GM19328 (cell line): Measurements from ENCODE around the gene NRAP.

Experiments used
- ATAC-seq: cut with Tn5 transposase; IDR thresholded peaks from one replicate; pipeline ENCODE4 v1.9.1; 2021; ENCODE audit warnings: mild to moderate bottlenecking, moderate library complexity; ENCODE audit not compliant: unreplicated experiment

The NRAP gene

DNA sequence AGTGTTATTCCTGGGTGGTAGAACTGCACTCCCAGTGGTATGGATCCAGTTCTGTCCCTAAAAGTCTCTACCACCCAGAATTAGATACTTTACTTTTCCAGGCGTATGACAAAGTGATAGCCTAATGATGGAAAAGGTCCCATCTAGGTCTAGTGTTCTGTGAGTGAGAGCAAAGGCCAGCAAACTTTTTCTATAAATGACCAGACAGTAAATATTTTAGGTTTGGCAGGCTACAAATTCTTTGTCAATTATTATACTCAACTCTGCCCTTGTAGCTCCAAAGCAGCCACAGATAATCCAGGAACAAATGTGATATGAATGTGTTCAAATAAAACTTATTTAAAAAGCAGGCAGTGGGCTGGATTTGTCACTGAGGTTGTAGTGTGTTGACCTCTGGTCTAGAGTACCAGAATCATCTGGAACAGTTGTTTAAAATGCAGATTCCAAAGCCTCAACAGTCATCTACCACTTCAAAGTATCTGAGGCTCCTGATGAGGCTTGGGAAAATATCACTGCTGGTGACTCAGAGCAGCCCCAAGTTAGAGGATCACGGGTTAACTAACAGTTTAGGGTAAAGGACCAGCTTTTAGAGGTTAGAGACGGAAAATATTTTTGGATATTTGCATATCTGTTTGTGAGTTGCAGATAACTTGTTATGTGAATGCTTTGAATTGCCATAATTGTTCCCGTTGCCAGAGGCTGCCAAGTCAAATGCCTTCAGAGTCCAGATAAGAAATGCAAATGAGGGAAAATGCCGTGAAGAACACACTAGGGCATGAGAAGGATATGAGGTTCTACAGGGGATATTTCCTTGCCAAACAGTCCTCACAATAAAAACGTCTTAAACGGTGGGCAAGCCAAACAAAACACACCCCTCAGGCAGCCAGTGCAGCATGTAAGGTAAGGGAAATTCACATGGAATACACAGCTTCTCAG lies 19.4 kb downstream of the NRAP start:
- ATAC-seq = no peak

DNA sequence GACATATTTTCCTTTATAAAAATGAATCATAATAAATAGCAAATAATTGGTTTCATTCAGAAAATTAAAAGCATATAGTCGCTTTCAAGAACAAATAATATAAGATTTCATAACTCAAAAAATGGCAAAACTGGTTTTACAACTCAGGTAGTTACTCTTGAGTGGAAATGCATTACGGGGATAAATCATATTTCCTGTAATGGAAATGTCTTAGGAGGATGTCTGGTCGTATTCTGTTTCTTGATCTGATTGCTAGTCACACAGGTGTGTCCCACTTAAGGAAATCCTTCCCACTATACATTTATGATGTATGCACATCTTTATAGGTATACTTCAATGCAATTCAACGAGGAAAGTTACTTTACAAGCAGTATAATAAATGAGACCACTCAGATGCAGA lies 20.7 kb downstream of the NRAP start:
- ATAC-seq = no peak

DNA sequence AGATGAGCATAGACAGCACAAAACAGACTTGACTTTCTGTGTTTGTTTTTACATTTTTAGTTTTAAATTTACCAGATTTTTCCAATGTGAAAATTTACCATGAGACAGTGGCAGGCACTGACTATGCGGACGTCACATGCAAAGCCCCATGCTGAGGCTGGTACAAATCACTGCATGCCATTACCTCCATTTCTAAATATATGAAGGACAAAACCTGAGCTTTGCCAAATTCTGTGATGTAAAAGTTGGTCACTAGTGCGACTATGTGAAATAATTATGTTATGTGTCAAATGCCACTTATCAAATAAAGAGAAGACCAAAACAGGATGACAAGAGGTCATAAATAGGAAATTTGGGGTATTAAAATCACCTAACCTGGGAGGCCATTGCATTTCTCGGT lies 22.1 kb downstream of the NRAP start:
- ATAC-seq = no peak

DNA sequence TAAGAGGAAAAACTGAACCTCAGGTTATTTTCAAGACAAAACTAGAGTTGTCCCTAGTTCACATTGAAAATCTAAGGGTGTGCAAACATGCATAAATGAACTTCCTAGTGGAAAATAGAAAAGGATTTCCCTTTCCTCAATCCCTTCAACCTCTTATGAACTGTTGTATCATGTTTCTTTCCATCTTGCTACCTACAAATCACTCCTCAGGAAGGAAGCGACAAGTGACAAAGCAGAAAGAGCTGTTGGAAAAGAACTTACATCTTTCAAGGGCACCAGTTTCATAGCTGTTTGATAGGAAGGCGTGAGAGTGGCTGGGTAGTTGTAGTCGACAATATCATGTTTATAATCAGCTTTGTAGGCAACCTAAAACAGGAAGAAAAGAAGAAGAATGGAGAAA lies 23.9 kb downstream of the NRAP start:
- no peak for ATAC-seq

DNA sequence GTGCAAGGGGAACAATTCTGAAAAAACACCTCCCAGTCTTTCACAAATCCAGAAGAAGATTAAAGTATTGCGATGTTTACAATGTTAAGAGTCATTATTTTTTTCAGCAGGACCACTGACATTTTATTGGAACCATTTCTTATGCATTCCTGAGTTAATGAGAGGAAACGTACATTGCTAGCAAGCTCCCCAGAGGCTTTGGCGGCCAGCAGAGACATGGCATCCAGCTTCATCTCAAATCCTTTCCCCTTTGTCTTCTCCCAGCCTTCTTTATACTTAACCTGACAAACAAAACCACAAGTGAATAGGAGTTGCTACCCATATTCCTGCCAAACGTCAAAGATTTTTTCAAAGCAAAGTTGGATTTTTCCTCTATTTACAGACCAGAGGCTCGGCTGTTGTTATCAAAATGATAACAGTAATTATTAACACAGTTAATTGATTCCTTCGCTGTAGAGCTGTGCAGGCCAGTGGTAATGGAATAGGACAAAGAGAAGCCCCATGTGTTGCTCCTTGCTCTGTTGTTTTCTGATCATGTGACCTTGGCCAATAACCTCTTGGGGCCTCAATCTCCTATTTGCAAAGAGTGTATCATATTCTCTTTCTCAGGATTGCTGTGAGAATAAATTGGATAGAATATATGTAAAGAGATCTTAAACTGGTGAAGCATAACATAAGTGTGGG lies 32.0 kb downstream of the NRAP start:
- ATAC-seq = no peak

DNA sequence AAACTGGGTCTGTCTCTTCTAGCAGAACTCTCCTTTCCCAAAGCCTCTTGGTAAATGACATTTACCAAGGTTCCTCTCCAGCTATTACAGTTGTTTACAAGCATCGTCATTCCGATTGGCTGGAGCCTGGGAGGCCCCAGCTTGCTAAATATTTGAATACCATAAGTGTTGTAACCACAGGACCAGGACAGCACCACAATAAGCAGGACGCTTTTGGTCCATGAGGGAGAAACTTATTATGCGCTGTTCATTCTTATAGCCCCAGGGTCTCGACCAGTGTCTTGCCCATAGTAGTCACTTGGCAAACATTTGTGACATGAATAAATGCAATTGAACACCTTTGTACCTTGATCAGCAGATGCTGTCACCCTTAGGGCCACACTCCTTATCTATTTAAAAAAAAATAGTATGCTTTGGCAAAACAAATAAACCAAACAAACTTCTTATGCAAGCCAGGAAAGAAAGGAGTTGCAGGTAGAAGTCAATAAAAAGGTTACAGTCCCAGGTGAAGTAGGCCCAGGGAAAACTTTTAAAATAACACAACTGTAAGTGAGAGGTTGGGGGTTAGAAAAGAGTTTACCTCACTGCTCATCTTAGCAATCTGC lies 32.8 kb downstream of the NRAP start:
- ATAC-seq = no peak

DNA sequence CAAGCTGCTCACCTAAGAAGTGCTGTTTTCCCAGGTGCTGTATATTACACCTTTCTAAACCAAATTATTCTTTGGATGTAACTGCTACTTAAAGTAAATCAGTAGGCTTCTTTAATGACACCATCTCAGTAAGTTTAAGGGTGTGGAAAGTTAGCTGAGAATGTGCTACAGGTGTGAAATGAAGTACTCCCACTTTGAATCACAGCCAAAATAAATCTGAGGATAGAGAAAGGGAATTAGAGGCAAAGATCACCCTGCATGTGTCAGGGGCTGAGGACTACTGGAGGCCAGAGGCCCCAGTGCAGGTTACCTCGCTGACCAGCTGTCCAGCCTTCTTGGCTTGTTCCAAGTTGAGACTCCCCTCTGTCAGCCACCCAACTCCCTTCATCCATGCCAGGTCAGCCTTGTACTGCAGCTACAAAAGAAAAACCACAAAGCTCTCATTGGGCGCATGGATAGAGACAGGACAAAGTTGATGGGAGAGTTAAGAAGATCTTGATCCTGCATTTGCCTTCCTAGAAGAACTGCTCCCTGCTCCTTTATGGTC lies 35.2 kb downstream of the NRAP start:
- no peak for ATAC-seq

DNA sequence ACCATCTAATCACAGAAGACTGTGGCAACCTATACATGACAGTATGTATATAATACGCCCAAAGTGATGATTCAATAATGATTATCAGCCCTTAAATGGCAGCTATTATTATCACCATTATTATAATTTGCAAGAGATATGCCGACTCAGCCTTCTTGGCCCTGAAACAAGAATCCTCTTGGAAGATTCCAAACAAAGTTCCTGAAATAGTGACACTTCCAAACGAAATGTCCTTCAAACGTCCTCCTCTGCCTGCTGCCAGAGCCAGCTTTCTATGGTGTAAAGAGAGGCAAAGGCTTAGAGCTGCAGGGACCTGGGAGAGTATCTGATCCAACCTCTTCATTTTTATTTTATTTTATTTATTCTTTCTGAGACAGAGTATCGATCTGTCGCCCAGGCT lies 36.0 kb downstream of the NRAP start:
- ATAC-seq = no peak

DNA sequence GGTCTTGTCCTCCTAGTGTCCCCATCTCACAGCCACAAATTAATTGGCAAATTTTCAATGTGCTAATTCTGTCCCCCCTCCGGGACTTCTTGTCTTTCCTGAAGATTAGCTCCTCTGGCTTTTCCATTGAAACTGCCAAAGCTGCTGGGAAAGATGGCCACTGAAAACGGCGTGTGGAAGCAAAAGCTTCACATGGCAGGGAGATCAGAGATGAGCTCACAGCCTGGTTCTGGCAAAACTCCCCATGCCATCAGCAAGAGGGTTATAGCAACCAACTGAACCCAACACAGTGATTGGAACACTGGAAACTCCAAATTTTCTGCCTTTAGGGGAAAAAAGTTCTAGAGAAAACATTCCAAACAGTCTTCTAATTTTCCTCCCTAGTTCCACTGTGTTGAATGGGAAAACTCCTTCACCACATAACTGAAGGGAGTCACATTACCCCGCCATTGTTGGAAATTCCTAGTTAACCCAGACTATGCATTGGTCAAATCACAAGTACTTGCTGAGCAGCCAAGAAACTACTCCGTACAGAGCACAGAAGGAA lies 37.0 kb downstream of the NRAP start:
- no peak for ATAC-seq

DNA sequence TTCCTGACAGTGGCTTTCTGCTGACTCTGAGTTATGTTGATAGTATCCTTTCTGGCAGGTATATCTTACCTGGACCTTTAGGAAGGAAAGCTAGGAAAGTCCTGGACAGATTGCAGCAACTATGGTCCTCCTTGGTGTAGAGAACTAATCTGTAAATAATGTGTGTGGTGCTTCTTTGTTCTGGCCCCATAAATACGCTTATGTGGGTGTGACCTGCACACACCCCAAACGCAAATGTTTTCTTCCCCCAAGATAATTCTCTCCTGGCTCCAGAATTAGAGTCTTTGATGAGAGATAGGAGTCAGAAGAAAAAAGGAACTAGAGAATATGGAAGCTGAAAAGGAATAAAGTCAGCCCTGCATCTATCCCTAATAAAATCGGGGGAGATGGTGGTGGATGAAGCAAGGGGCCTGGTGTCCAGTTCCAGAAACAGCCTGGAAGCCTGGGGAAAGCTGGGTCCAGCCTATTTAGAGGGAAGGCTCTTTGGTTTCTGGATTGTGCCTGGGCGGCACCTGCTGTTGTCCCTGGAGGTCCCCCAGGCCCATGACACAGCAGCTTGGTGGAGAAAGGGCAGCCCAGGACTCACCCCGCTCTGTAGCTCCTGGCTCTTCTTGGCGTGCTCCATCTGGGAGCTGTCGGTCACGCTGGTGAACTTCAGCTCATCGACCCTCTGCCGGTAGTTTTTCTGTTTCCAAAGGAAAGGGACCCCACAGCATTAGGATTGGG lies 38.2 kb downstream of the NRAP start:
- no peak for ATAC-seq

DNA sequence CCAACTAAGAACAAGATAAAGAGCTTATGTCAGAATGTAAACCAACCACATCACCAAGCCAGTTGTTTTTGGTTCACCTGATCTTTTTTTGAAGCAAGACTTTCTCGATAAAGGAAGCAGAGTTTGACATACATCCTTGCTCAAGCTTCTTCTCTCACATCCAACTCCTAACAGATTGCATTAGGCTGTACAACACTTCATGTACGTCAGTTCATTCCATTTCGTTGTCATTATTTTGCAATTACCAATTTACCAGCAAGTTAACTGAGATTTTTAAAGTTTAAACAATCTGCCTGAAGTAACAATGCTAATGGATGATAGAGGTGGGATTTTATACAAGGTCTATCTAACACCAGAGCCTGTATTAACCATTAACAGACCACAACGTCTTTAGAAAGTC lies 41.0 kb downstream of the NRAP start:
- ATAC-seq = no peak

DNA sequence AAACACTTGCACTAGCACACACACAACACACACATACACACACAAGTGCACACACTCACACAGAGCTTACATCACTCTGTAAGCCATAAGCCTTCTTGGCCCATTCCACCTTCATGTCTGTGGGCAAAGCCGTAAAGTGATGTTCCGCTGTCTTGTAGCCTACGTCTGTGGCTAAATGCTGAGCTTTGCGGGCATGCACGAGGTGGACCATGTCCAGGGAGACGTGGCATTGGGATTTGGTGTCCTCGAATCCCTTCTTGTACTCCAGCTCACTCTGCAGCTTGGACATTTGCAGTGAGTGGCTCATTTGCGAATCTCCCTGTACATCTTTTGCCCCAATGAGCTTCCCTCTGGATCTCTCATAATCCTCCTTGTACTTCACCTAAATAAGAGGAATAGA lies 42.0 kb downstream of the NRAP start:
- no peak for ATAC-seq

DNA sequence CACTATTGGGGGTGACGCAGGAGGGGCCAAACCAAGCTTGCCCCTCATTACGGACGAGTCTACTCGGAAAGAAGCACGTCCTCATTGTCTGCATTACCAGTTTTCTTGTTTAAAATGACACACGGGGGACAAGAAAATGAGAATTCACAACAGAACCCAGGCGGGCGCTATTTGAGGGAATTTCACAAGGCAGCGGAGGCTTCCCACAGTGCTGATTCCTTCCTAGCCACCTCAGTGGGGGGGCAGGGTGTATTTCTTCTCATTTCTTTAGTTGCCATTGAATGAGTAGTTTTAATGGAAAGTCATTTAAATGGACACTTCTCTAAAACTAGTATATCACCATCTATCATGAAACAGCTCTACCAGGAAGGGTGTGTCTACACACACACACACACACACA lies 42.9 kb downstream of the NRAP start:
- ATAC-seq = no peak

DNA sequence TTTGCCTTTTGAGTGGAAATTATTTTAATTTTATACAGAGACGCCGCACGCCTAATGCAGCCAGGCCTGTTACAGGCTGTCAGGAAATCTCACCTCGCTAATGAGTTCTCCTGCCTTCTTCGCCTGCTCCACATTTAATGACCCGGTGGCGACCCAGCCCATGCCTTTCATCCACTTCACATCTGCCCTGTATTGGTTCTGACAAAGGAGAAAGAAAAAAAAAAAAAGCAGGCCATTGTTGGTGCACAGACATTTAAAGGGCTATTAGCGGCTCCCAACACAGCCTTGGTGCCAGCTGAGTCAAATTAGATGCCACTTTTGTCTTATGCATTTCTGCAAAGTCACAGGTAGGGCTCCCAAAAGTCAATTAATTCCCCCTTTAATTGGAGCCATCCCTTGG lies 43.3 kb downstream of the NRAP start:
- ATAC-seq = no peak

DNA sequence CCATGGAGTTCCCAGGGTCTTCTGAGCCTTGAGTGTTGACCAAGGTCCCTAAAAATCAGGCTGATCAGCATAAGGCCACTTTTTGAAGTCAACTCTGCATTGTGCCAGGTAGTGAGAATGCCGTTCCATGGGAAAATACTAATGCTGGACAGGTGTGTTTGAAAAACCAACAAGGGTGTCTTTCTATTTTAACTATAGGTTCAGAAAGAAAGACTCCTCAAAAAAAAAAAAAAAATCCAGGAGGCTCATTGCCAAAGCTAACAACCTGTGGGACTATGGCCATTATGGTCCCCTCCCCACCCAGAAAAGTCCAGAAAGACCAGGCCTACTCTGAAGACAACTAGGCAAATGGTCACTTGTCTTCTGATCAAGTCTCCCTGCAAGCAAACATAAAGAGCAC lies 44.4 kb downstream of the NRAP start:
- no peak for ATAC-seq

DNA sequence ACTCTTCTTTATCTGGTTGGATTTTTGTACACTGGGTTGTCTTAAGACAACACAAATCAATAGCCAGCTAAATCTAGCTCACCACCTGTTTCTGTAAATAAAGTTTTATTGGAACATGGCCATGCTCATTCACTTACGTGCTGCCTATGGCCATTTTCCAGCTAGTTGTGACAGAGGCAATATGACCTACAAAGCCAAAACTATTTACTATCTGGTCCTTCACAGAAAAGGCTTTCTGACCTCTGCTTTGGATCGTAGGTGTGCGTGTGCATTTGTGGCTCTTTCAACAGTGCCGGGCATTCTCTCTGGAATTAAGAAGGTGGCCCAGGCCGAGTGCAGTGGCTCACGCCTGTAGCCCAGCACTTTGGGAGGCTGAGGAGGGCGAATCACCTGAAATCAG lies 45.5 kb downstream of the NRAP start:
- no peak for ATAC-seq

DNA sequence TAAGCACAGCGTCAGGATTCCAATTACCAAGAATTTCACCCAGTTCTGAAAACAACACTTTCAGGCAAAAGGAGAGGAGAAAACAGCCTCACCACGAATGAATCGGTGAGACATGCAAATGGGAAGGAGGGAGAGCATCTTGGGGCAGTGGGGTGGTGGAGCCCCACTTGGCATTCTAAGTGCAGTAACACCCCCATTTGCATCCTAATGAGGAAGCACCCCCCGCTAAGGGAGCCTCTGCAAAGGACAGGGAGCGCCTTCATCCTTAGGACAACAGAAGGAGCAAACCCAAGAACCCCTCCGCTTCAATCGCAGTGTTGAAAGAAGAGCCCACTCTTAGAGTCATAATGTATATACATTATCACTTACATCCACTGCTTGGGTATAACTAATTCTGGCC lies 46.8 kb downstream of the NRAP start:
- ATAC-seq = no peak

DNA sequence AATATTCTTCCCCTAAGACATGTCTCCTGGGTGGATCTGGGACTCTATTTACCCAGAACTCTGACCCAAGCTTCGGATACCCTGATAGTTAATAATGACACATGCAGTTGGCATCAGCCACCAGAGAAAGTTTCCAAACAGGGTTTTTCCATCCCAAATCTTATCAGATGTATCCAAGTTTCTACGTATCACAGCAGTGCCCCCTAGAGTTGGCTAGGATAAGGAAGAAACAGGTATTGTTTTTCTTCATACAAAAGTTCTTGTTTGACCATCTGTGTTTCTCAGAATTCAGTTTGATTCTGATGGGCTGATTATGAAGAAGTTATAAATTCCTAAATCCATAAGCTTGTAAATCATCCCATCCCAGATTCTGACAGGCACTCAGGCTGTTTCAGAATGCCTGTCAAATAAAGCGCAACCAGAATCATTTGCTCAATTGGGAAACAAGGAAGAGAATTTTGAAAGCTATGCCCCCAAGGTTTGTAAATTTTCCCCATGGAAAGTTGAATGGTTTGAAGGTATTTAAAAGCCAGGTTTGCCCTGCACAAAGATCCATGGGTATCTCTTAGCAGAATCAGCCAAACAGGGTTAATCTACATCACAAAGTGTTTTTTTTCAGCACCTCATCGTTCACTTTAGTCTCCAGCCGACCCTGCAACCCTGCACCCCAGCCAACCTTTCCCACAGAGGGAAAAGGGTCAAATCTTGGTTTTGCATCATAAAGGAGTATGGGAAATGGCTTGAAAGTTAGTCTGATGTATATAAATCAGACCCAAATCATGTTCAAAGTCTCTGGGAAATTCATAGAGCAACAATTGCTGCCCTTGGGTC lies 47.4 kb downstream of the NRAP start:
- no peak for ATAC-seq

DNA sequence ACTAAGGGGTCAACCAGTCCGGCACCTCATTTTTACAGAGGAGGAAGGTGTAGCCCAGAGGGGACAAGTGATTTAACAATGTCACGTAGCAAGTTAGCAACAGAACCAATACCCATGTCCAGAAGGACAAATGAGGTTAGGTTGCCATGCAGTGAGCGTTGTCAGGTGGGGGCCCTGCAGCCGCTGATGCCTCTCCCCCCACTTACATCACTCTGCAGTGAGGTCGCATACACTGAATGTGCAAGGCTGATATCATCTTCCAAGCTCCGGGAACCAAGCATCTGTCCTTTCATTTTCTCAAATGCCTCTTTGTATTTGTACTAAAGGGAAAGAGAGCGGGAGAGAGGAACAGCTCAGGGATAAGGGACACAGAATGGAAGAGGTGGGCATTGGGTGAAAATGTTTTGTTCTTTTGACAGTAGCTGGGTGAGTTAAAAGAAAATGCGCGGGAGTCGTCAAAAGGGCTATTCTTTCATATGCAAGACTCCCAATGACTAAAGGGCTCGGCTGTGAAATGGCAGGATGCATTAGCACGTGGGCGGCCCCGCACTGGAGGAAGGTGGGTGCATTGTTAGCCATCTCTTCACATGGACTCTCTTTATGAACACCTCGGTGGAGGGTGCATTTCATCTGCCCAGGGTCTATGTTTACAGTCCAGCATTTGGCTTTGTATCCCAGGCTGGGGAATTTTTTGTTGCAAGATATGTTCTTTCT lies 49.7 kb downstream of the NRAP start:
- no peak for ATAC-seq
